Daoy (cell line): Measurements from ENCODE around the gene CNTF. TPM values are rescaled to one million over a fixed set of nuclear protein-coding genes. Genes with fewer than 3 reads are reported as not detected.
A peak's percentile ranks its signal among the peaks of the same experiment; 100 is the strongest.

Experiments
- DNase-seq: peaks from one replicate; pipeline ENCODE4 v3.0.0-alpha.2; 2015; ENCODE audit warnings: low read depth
- total RNA-seq: library from RNA; depleted of rRNA; stranded (reverse); fragments of >200 nt; shearing (Covaris generic); gene quantifications from 2 replicates; pipeline ENCODE4 v1.2.3, GENCODE V29; 2014

CNTF gene
- total RNA-seq, 1 experiment from 2014 or later: 1.8 TPM

- no peak for DNase-seq
These were observed 15.3 kb upstream of the CNTF start for GRCh38 chr11:58606930-58607714.

GRCh38 chr11:58608331-58608730, 14.1 kb upstream of the CNTF start:
- no peak for DNase-seq

GRCh38 chr11:58609723-58610122, 12.7 kb upstream of the CNTF start:
- DNase-seq: no peak

GRCh38 chr11:58613228-58613627, 9.2 kb upstream of the CNTF start:
- no peak for DNase-seq

GRCh38 chr11:58615559-58615958, 6.9 kb upstream of the CNTF start:
- DNase-seq: no peak

GRCh38 chr11:58616594-58616993, 5.9 kb upstream of the CNTF start:
- DNase-seq: peak; percentile 72

- no peak for DNase-seq
These were observed 4.4 kb upstream of the CNTF start for GRCh38 chr11:58617976-58618557.

GRCh38 chr11:58621586-58622262, 741 bp upstream of the CNTF start:
- DNase-seq: no peak

GRCh38 chr11:58625086-58625485, 2.6 kb downstream of the CNTF start:
- DNase-seq: no peak

- no peak for DNase-seq
These were observed 3.5 kb downstream of the CNTF start for GRCh38 chr11:58625826-58626460.

- no peak for DNase-seq
These were observed 4.5 kb downstream of the CNTF start for GRCh38 chr11:58626934-58627483.

- peak; percentile 19 for DNase-seq
These were observed 6.0 kb downstream of the CNTF start for GRCh38 chr11:58628446-58628845.

- DNase-seq: peak; percentile 42
These were observed 7.4 kb downstream of the CNTF start for GRCh38 chr11:58629857-58630256.

- DNase-seq: no peak
These were observed 8.9 kb downstream of the CNTF start for GRCh38 chr11:58631378-58631777.

GRCh38 chr11:58632510-58632909, 10.0 kb downstream of the CNTF start:
- DNase-seq: no peak

GRCh38 chr11:58636587-58636986, 14.1 kb downstream of the CNTF start:
- DNase-seq: no peak

GRCh38 chr11:58637371-58637770, 14.9 kb downstream of the CNTF start:
- DNase-seq: no peak

GRCh38 chr11:58639103-58639502, 16.6 kb downstream of the CNTF start:
- DNase-seq: no peak

- DNase-seq: no peak
These were observed 17.2 kb downstream of the CNTF start for GRCh38 chr11:58639669-58640068.

GRCh38 chr11:58640386-58641023, 18.0 kb downstream of the CNTF start:
- no peak for DNase-seq

- DNase-seq: no peak
These were observed 18.9 kb downstream of the CNTF start for GRCh38 chr11:58641341-58641740.
